GM21367 (cell line): ENCODE measurements around the gene KLF18.
"Not testable (repeated sequence)": the region's sequence is repeated elsewhere in the genome, so short reads cannot be mapped to it uniquely, and the experiment has no call there.

ENCODE experiments used
- ATAC-seq: cut with Tn5 transposase; IDR thresholded peaks from one replicate; pipeline ENCODE4 v1.9.1; 2021; ENCODE audit not compliant: unreplicated experiment

Gene KLF18

GRCh38 chr1:44120398-44120949 lies 21.0 kb downstream of the KLF18 start:
- no peak for ATAC-seq

- ATAC-seq = no peak
Measured at GRCh38 chr1:44119525-44119924, 21.9 kb downstream of the KLF18 start.

- no peak for ATAC-seq
Measured at GRCh38 chr1:44118682-44119081, 22.7 kb downstream of the KLF18 start, which contains the start of gene KLF17. Gene KLF17, plus strand, starts transcription at chr1:44118821. Its CDS starts 87 bp downstream, at chr1:44118908.

GRCh38 chr1:44117272-44117671 lies 24.2 kb downstream of the KLF18 start:
- ATAC-seq = not testable (repeated sequence)

- ATAC-seq = no peak
Measured at GRCh38 chr1:44114098-44114497, 27.3 kb downstream of the KLF18 start.

- ATAC-seq = no peak
Measured at GRCh38 chr1:44113095-44113609, 28.3 kb downstream of the KLF18 start.

- no peak for ATAC-seq
Measured at GRCh38 chr1:44112486-44112885, 28.9 kb downstream of the KLF18 start.

- no peak for ATAC-seq
Measured at GRCh38 chr1:44111861-44112260, 29.6 kb downstream of the KLF18 start.

GRCh38 chr1:44110916-44111315 lies 30.5 kb downstream of the KLF18 start:
- no peak for ATAC-seq

GRCh38 chr1:44108971-44109370 lies 32.5 kb downstream of the KLF18 start:
- ATAC-seq = no peak

- ATAC-seq = no peak
Measured at GRCh38 chr1:44108241-44108640, 33.2 kb downstream of the KLF18 start.

GRCh38 chr1:44105810-44106209 lies 35.6 kb downstream of the KLF18 start:
- no peak for ATAC-seq

- no peak for ATAC-seq
Measured at GRCh38 chr1:44103270-44104131, 37.9 kb downstream of the KLF18 start.

- no peak for ATAC-seq
Measured at GRCh38 chr1:44101328-44101727, 40.1 kb downstream of the KLF18 start.

- no peak for ATAC-seq
Measured at GRCh38 chr1:44100183-44100868, 41.1 kb downstream of the KLF18 start.

- no peak for ATAC-seq
Measured at GRCh38 chr1:44094047-44094446, 47.4 kb downstream of the KLF18 start.

- ATAC-seq = no peak
Measured at GRCh38 chr1:44090429-44091252, 50.8 kb downstream of the KLF18 start.

- no peak for ATAC-seq
Measured at GRCh38 chr1:44089371-44090048, 51.9 kb downstream of the KLF18 start.
